Fibroblast of lung (primary cell): ENCODE measurements around the gene PHTF2. TPM values are rescaled to one million over a fixed set of nuclear protein-coding genes. Genes with fewer than 3 reads are reported as not detected.

Experiments used
- DNase-seq, 2 donors: peaks; one replicate each; pipeline versions ENCODE4 v3.0.0 to v3.0.0-alpha.2; 2010; ENCODE audit warnings: low read depth in 2 of 2
- H2AFZ ChIP-seq: 2 replicates; pipeline ENCODE4 v1.5.1; 2012; ENCODE audit warnings: low read length, control low read depth, inconsistent platforms
- H3K27ac ChIP-seq: 2 replicates; pipeline ENCODE4 v1.5.1; 2011; ENCODE audit warnings: low read length, control low read depth; ENCODE audit not compliant: insufficient read depth
- H3K27me3 ChIP-seq: 2 replicates; pipeline ENCODE4 v1.5.1; 2011; ENCODE audit warnings: mild to moderate bottlenecking, low read length; ENCODE audit not compliant: control insufficient read depth, insufficient read depth
- H3K36me3 ChIP-seq: 2 replicates; pipeline ENCODE4 v1.5.1; 2011; ENCODE audit warnings: low read length; ENCODE audit not compliant: control insufficient read depth, insufficient read depth
- H3K4me1 ChIP-seq: 2 replicates; pipeline ENCODE4 v1.5.1; 2011; ENCODE audit warnings: low read length; ENCODE audit not compliant: control insufficient read depth, insufficient read depth; ENCODE audit errors: extremely low read depth
- H3K4me2 ChIP-seq: 2 replicates; pipeline ENCODE4 v1.5.1; 2011; ENCODE audit warnings: low read length, control low read depth; ENCODE audit not compliant: insufficient read depth; ENCODE audit errors: extremely low read depth
- H3K4me3 ChIP-seq, 4 experiments: fragments of 200-600 bp in 1 of 4; sonication (generic) in 1 of 4; replicated peaks in 1 of 4; 2 replicates each; pipeline ENCODE4 v1.5.1; 2011 to 2016; ENCODE audit warnings: low read length in 4 of 4, low read depth in 3 of 4, mild to moderate bottlenecking in 3 of 4, control low read depth in 2 of 4, inconsistent platforms in 1 of 4, mixed read lengths in 1 of 4; ENCODE audit not compliant: insufficient read depth in 1 of 4; ENCODE audit errors: control extremely low read depth in 1 of 4
- H3K79me2 ChIP-seq: 2 replicates; pipeline ENCODE4 v1.5.1; 2012; ENCODE audit warnings: mild to moderate bottlenecking, low read length, inconsistent platforms; ENCODE audit not compliant: control insufficient read depth, insufficient read depth
- H3K9ac ChIP-seq: 2 replicates; pipeline ENCODE4 v1.5.1; 2011; ENCODE audit warnings: mild to moderate bottlenecking, low read length, control low read depth; ENCODE audit not compliant: insufficient read depth
- H3K9me3 ChIP-seq: 2 replicates; pipeline ENCODE4 v1.5.1; 2012; ENCODE audit warnings: low read depth, low read length; ENCODE audit not compliant: control insufficient read depth, insufficient read depth
- H4K20me1 ChIP-seq: 2 replicates; pipeline ENCODE4 v1.5.1; 2011; ENCODE audit warnings: low read length; ENCODE audit not compliant: control insufficient read depth, insufficient read depth; ENCODE audit errors: extremely low read depth
- CTCF ChIP-seq, 2 donors: IDR thresholded peaks in 1 of 2; conservative IDR thresholded peaks in 1 of 2; 1 replicate in 1 of 2; 2 replicates in 1 of 2; pipeline ENCODE4 v1.5.1; 2011 to 2012; ENCODE audit warnings: low read length in 2 of 2, control low read depth in 1 of 2, inconsistent platforms in 1 of 2, low read depth in 1 of 2, mild to moderate bottlenecking in 1 of 2
- EZH2 ChIP-seq: IDR thresholded peaks from 2 replicates; pipeline ENCODE4 v1.5.1; 2012; ENCODE audit warnings: low read length, control low read depth, mild to moderate bottlenecking; ENCODE audit errors: missing control alignments
- polyA plus RNA-seq, 2 donors: library from polyadenylated mRNA; depleted of rRNA in 1 of 2; stranded (reverse) in 1 of 2; unstranded in 1 of 2; fragments of >200 nt; gene quantifications; 2 replicates each; pipeline ENCODE4 v1.2.1, GENCODE V29; 2011 to 2012; ENCODE audit warnings: missing spikeins in 1 of 2
- total RNA-seq: library from RNA; depleted of rRNA; stranded (reverse); fragments of >200 nt; gene quantifications from 2 replicates; pipeline ENCODE4 v1.2.1, GENCODE V29; 2014

The PHTF2 gene
- total and polyA plus RNA-seq, 2 donors (not counting 1 experiment from before 2014, with no cell fraction given): 25.9 to 64.4 TPM

GRCh38 chr7:77806425-77806824, 7.9 kb downstream of the PHTF2 start:
- H3K4me1 ChIP-seq: no peaks in the 10 kb centered on the region
- TF ChIP-seq CTCF (conservative IDR thresholded peaks at IDR 0.05 in 1 of 2, IDR thresholded peaks at IDR 0.05 in 1 of 2; ENCODE audit: low read depth in 1 of 2, low read length in 2 of 2): no peak
- TF ChIP-seq EZH2: no peak
- H3K27me3 ChIP-seq: no peaks in the 10 kb centered on the region
- H3K79me2 ChIP-seq: peaks cover 57% of the 10 kb centered on the region
- no peak overlapping the region for H3K9ac ChIP-seq
- H3K9me3 ChIP-seq: no peaks in the 10 kb centered on the region
- H3K4me3 ChIP-seq: no peak overlapping the region
- DNase-seq: no peak
- no peaks in the 10 kb centered on the region for H3K36me3 ChIP-seq
- H2AFZ ChIP-seq: no peak overlapping the region
- H4K20me1 ChIP-seq: no peaks in the 10 kb centered on the region
- no peak overlapping the region for H3K4me2 ChIP-seq
- H3K27ac ChIP-seq: no peak overlapping the region

GRCh38 chr7:77808517-77808916, 9.9 kb downstream of the PHTF2 start:
- Histone ChIP-seq H3K79me2 (peaks cover 53% of the 10 kb centered on the region), H3K4me2 (no peak overlapping the region), H4K20me1 (no peaks in the 10 kb centered on the region), H3K4me1 (no peaks in the 10 kb centered on the region), H3K9me3 (no peaks in the 10 kb centered on the region), H2AFZ (no peak overlapping the region), H3K9ac (no peak overlapping the region), H3K27me3 (no peaks in the 10 kb centered on the region), H3K4me3 (no peak overlapping the region), H3K36me3 (no peaks in the 10 kb centered on the region), H3K27ac (no peak overlapping the region)
- TF ChIP-seq CTCF (conservative IDR thresholded peaks at IDR 0.05 in 1 of 2, IDR thresholded peaks at IDR 0.05 in 1 of 2; ENCODE audit: low read depth in 1 of 2, low read length in 2 of 2): no peak
- TF ChIP-seq EZH2: no peak
- no peak for DNase-seq

DNA sequence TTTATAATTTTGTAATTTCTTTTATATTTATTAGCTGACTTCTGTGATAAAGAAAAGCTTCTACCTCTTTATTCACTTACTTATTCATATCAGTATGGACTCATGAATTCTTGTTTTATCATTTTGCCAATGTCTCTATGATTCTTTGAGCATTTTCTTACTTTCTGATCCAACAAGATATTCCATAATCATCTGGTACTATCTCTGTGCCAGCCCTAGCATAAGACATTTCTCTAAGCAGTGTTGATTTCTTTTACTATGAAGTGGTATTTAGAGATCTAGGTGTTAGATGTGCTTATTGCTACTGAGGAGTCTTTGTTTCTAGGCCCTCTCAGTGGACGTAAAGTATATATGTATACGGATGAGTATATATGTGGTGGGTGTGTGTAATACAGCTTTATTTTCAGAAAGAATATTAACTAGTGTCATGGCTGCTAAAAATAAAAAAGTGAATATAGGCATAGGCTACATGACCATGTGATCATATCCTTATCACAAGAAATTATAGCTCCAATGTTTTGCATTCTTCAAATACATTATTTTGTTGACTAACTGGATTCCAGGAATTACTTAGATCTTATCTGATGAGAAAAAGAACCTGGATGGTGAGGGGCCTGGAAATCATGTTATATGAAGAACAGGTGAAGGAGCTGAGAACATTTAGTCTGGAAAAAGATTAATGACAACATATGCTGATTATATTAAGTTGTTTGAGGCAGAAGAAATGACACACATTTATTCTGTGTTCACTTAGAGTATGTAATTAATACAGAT, 13.1 kb downstream of the PHTF2 start:
- H3K79me2 ChIP-seq: peaks cover 43% of the 10 kb centered on the region
- no peaks in the 10 kb centered on the region for H3K4me1 ChIP-seq
- no peak for TF ChIP-seq EZH2
- no peaks in the 10 kb centered on the region for H3K9me3 ChIP-seq
- H3K27me3 ChIP-seq: no peaks in the 10 kb centered on the region
- peak overlapping the region; percentile 66 for H3K4me2 ChIP-seq
- no peaks in the 10 kb centered on the region for H3K36me3 ChIP-seq
- H3K27ac ChIP-seq: peak overlapping the region; percentile 60
- no peak overlapping the region for H2AFZ ChIP-seq
- peak in 1 of 2 donors; percentile 61 for DNase-seq
- H3K4me3 ChIP-seq: no peak overlapping the region
- H4K20me1 ChIP-seq: no peaks in the 10 kb centered on the region
- H3K9ac ChIP-seq: no peak overlapping the region
